Upper lobe of left lung (tissue), 6 donors: ENCODE data around the gene CDHR3. TPM values are rescaled to one million over a fixed set of nuclear protein-coding genes. Genes with fewer than 3 reads are reported as not detected.
A peak's percentile ranks its signal among the peaks of the same experiment; 100 is the strongest.

Experiments used
- ATAC-seq, 2 donors: fragments of 200-7000 bp; cut with Tn5 transposase; one replicate each; pipeline ENCODE4 v1.9.1; 2022; ENCODE audit warnings: mild to moderate bottlenecking in 2 of 2, moderate library complexity in 2 of 2; ENCODE audit not compliant: low FRiP score in 2 of 2
- DNase-seq, 2 donors: peaks; one replicate each; pipeline ENCODE4 v3.0.0-alpha.2; 2019 to 2020
- H3K27ac ChIP-seq, 4 donors: fragments of 200-600 bp; sonication (generic); one replicate each; pipeline ENCODE4 v1.5.1; 2016 to 2019
- H3K27me3 ChIP-seq, 4 donors: fragments of 200-600 bp; sonication (generic); one replicate each; pipeline ENCODE4 v1.5.1; 2017 to 2019
- H3K36me3 ChIP-seq, 4 donors: fragments of 200-600 bp; sonication (generic); one replicate each; pipeline ENCODE4 v1.5.1; 2016 to 2019
- H3K4me1 ChIP-seq, 4 donors: fragments of 200-600 bp; sonication (generic); one replicate each; pipeline ENCODE4 v1.5.1; 2018 to 2019
- H3K4me3 ChIP-seq, 4 donors: fragments of 200-600 bp; sonication (generic); one replicate each; pipeline ENCODE4 v1.5.1; 2017 to 2019; ENCODE audit warnings: mild to moderate bottlenecking in 2 of 4, moderate library complexity in 1 of 4
- H3K9me3 ChIP-seq, 4 donors: fragments of 200-600 bp; sonication (generic); one replicate each; pipeline ENCODE4 v1.5.1; 2018 to 2019
- EP300 ChIP-seq, 4 donors: sonication (generic); formaldehyde crosslinking; IDR thresholded peaks; one replicate each; pipeline ENCODE4 v1.5.1; 2017; ENCODE audit warnings: antibody characterized with exemption in 4 of 4, control low read depth in 2 of 4
- POLR2A ChIP-seq, 4 donors: fragments of 450-650 bp; IDR thresholded peaks; one replicate each; pipeline ENCODE4 v1.5.1; 2016 to 2017; ENCODE audit warnings: antibody characterized with exemption in 4 of 4, mild to moderate bottlenecking in 2 of 4
- POLR2AphosphoS5 ChIP-seq, 2 donors: sonication (generic); formaldehyde crosslinking; IDR thresholded peaks; one replicate each; pipeline ENCODE4 v1.5.1; 2017; ENCODE audit warnings: antibody characterized with exemption in 2 of 2
- WGBS, 2 donors: methylation state at CpG; one replicate each; pipeline ENCODE4 v1.1.5; 2017 to 2018; 5-methylcytosine and 5-hydroxymethylcytosine counted together
- total RNA-seq, 6 donors: library from RNA; depleted of rRNA in 4 of 6; stranded (reverse); fragments of >200 nt in 4 of 6; gene quantifications; one replicate each; pipeline versions ENCODE4 v1.1.0 to v1.2.1, GENCODE V29; 2016 to 2021
- TF ChIP-seq, protein P1 (sequence below), 6 experiments: fragments of 450-650 bp in 4 of 6; fragments of 200-600 bp in 2 of 6; sonication (generic) in 2 of 6; IDR thresholded peaks; one replicate each; pipeline ENCODE4 v1.5.1; 2016 to 2019; ENCODE audit warnings: antibody characterized with exemption in 6 of 6
- donor health status: DM: no; HTN: no; CAD: no; lungs with moderate emphysema.
- donor health status: DM: no; HTN: yes; CAD: no; lungs with severe emphysema.

CDHR3 gene, protein sequence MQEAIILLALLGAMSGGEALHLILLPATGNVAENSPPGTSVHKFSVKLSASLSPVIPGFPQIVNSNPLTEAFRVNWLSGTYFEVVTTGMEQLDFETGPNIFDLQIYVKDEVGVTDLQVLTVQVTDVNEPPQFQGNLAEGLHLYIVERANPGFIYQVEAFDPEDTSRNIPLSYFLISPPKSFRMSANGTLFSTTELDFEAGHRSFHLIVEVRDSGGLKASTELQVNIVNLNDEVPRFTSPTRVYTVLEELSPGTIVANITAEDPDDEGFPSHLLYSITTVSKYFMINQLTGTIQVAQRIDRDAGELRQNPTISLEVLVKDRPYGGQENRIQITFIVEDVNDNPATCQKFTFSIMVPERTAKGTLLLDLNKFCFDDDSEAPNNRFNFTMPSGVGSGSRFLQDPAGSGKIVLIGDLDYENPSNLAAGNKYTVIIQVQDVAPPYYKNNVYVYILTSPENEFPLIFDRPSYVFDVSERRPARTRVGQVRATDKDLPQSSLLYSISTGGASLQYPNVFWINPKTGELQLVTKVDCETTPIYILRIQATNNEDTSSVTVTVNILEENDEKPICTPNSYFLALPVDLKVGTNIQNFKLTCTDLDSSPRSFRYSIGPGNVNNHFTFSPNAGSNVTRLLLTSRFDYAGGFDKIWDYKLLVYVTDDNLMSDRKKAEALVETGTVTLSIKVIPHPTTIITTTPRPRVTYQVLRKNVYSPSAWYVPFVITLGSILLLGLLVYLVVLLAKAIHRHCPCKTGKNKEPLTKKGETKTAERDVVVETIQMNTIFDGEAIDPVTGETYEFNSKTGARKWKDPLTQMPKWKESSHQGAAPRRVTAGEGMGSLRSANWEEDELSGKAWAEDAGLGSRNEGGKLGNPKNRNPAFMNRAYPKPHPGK
- 100 to 1,000 TPM in 1 of 6 donors, 10 to 100 TPM in 4, 1 to 10 TPM in 1; 2.6 to 148 (median 32.8) TPM for total RNA-seq

DNA sequence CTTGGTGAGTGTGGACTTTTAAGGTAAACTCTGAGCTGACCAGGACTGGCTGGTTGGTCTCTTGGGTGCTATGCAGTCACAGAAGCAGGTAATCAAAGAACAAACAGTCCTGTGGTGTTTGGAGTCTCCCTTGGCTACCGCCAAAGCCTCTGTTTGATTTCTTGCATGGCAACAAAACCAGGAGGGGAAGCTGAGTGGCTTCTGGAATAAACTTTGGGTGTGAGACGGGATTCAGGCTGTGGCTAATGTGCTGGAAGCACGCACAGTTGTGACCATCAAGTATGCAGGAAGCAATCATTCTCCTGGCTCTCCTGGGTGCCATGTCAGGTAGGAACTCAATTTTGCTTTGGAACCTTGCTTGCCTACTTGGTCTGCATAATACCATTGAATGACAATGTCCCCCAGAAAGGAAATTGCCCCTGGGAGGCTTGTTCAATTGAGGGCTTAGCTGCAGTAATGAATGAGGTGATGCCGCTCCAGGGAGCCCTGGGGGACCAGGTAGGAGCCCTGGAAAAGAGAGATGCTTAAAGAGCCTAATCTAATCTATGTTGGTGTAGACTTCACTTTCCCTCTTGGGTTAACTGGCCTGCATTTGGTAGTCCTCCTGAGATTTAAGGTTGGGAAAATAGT is at the start of gene CDHR3:
Gene CDHR3, plus strand, starts transcription at position 227 of the 630 bp plus-strand sequence. Its CDS starts 55 bp downstream, at position 282.
- peak; percentile 55 to 86 for ATAC-seq
- Histone ChIP-seq H3K4me1 (no peaks in the 10 kb centered on the region), H3K27me3 (no peaks in the 10 kb centered on the region), H3K36me3 (no peaks in the 10 kb centered on the region), H3K4me3 (peak within 1 kb of the TSS in 1 of 4 donors; percentile 8), H3K9me3 (no peaks in the 10 kb centered on the region), H3K27ac (no peak within 1 kb of the TSS)
- peak in 1 of 2 donors; percentile 29 for DNase-seq
- WGBS, 2 donors = 50 to 62% methylated on average over 4 of the region's 4 CpGs
- no peak for TF ChIP-seq EP300 (IDR thresholded peaks at IDR 0.05)
- no peak for TF ChIP-seq POLR2AphosphoS5 (IDR thresholded peaks at IDR 0.05)
- TF ChIP-seq, protein P1, sequence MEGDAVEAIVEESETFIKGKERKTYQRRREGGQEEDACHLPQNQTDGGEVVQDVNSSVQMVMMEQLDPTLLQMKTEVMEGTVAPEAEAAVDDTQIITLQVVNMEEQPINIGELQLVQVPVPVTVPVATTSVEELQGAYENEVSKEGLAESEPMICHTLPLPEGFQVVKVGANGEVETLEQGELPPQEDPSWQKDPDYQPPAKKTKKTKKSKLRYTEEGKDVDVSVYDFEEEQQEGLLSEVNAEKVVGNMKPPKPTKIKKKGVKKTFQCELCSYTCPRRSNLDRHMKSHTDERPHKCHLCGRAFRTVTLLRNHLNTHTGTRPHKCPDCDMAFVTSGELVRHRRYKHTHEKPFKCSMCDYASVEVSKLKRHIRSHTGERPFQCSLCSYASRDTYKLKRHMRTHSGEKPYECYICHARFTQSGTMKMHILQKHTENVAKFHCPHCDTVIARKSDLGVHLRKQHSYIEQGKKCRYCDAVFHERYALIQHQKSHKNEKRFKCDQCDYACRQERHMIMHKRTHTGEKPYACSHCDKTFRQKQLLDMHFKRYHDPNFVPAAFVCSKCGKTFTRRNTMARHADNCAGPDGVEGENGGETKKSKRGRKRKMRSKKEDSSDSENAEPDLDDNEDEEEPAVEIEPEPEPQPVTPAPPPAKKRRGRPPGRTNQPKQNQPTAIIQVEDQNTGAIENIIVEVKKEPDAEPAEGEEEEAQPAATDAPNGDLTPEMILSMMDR (IDR thresholded peaks at IDR 0.05) = no peak
- no peak for TF ChIP-seq POLR2A (IDR thresholded peaks at IDR 0.05)

DNA sequence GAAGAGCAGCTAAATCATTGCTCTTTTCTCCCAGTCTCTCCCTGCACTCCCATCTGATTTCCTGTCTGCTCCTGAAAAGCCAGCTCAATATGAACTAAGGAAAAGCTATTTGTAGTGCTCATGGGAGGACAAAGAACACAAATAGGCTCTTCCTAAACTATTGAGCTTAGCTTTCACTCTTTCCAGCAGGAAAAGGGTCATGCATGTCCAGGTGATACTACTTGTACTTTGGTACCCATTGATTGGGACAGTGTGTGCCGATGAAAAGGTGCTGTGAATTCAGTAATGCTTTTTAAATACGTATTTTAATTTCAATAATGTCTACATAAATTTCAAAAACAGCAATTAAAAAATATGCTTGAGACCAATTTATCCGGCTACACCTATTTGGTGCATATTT is 49.1 kb upstream of the CDHR3 start:
- peaks cover 0 to 5% (median 0%) of the 10 kb centered on the region in 4 donors for H3K9me3 ChIP-seq
- H3K27ac ChIP-seq = no peak overlapping the region
- ATAC-seq = no peak
- 80 to 97% methylated on average over 3 of the region's 3 CpGs for WGBS, 2 donors
- no peaks in the 10 kb centered on the region for H3K4me1 ChIP-seq
- TF ChIP-seq POLR2A (IDR thresholded peaks at IDR 0.05) (no peak), POLR2AphosphoS5 (IDR thresholded peaks at IDR 0.05) (no peak), EP300 (IDR thresholded peaks at IDR 0.05) (no peak)
- TF ChIP-seq, protein P1 (IDR thresholded peaks at IDR 0.05) = no peak
- DNase-seq = no peak
- no peaks in the 10 kb centered on the region for H3K27me3 ChIP-seq
- no peak overlapping the region for H3K4me3 ChIP-seq
- H3K36me3 ChIP-seq = no peaks in the 10 kb centered on the region

DNA sequence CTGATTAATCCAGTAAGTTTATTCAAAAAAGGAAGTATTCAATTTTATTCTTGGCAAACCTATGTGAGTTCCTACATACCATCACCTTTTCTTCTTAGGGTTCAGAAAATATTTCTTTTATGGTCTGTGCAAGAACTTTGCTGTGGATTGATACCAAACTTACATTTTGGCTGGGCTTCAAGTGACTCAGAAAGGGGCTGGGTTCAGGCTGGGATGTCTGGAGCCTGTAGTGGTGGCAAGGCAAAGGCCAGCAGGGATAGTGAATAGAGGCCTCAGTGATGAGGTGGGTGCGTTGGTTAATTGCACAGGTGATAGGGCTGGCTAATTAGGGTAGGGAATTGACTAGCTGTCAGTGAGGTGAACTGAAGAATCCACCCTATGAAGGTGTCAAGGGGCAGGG is 46.5 kb upstream of the CDHR3 start:
- Histone ChIP-seq H3K27me3 (no peaks in the 10 kb centered on the region), H3K4me3 (no peak overlapping the region), H3K9me3 (no peaks in the 10 kb centered on the region), H3K36me3 (no peaks in the 10 kb centered on the region), H3K27ac (no peak overlapping the region), H3K4me1 (no peaks in the 10 kb centered on the region)
- WGBS, 2 donors = 94% methylated on average over 1 of the region's 1 CpG
- DNase-seq (no peak), ATAC-seq (no peak)
- TF ChIP-seq EP300 (IDR thresholded peaks at IDR 0.05) (no peak), POLR2AphosphoS5 (IDR thresholded peaks at IDR 0.05) (no peak), POLR2A (IDR thresholded peaks at IDR 0.05) (no peak)
- TF ChIP-seq, protein P1 (IDR thresholded peaks at IDR 0.05) = no peak

DNA sequence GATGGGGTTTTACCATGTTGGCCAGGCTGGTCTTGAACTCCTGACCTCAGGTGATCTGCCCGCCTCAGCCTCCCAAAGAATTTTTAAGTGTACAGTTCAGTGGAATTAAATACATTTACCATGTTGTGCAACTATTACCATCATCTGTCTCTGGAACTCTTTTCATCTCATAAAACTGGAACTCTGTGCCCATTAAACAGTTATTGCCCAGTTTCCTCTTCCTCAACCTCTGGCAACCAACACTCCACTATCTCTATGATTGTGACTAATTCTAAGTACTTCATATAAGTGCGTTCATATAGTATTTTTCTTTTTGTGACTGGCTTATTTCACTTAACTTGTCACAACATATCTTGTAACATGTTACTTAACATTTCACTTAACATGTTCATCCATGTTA is 45.4 kb upstream of the CDHR3 start:
- H3K27ac ChIP-seq = no peak overlapping the region
- TF ChIP-seq EP300 (IDR thresholded peaks at IDR 0.05) (no peak), POLR2AphosphoS5 (IDR thresholded peaks at IDR 0.05) (no peak), POLR2A (IDR thresholded peaks at IDR 0.05) (no peak)
- TF ChIP-seq, protein P1 (IDR thresholded peaks at IDR 0.05) = no peak
- H3K4me1 ChIP-seq = no peaks in the 10 kb centered on the region
- H3K9me3 ChIP-seq = no peaks in the 10 kb centered on the region
- ATAC-seq (no peak), DNase-seq (no peak)
- 95 to 100% methylated on average over 2 of the region's 2 CpGs for WGBS, 2 donors
- H3K27me3 ChIP-seq = no peaks in the 10 kb centered on the region
- no peaks in the 10 kb centered on the region for H3K36me3 ChIP-seq
- no peak overlapping the region for H3K4me3 ChIP-seq
